B cell (primary cell): Measurements from ENCODE around the gene PRR16.

Experiments
- CTCF ChIP-seq: fragments of 200-600 bp; IDR thresholded peaks from one replicate; pipeline ENCODE4 v1.8.0; 2022; ENCODE audit warnings: antibody characterized with exemption, mild to moderate bottlenecking
- EZH2 ChIP-seq: IDR thresholded peaks from 2 replicates; pipeline ENCODE4 v1.6.1; 2012; ENCODE audit warnings: borderline replicate concordance, low read depth, mild to moderate bottlenecking, moderate library complexity, low read length; ENCODE audit not compliant: insufficient read depth, poor library complexity, severe bottlenecking

DNA sequence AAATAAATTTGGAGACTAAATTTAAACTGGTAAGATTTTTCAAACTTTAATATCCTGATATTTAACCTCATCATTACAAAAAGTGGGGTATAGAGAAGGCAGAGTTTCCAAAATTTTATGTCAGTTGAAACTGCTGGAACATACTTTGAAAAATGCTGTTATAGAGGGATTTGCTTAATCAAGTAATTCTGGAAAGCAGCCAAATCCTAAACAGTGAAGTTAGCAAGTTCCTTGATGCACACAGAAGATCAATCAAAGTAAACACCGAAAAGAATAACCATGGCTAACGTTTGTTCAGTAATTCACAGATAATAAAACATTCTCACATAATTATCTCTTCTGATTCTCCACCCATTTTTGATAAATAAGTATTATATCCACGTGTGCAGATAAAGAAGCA is 8.1 kb upstream of the PRR16 start:
- TF ChIP-seq CTCF (no peak), EZH2 (no peak)
